ENCODE data around the gene HRAS. TPM values are rescaled to one million over a fixed set of nuclear protein-coding genes. Genes with fewer than 3 reads are reported as not detected.

The HRAS gene
- total and polyA plus RNA-seq, 2 of the 8 experiments (the other 6 are each of a cell fraction or from before 2014, with no cell fraction given), result 44.3 to 54.7 TPM

DNA sequence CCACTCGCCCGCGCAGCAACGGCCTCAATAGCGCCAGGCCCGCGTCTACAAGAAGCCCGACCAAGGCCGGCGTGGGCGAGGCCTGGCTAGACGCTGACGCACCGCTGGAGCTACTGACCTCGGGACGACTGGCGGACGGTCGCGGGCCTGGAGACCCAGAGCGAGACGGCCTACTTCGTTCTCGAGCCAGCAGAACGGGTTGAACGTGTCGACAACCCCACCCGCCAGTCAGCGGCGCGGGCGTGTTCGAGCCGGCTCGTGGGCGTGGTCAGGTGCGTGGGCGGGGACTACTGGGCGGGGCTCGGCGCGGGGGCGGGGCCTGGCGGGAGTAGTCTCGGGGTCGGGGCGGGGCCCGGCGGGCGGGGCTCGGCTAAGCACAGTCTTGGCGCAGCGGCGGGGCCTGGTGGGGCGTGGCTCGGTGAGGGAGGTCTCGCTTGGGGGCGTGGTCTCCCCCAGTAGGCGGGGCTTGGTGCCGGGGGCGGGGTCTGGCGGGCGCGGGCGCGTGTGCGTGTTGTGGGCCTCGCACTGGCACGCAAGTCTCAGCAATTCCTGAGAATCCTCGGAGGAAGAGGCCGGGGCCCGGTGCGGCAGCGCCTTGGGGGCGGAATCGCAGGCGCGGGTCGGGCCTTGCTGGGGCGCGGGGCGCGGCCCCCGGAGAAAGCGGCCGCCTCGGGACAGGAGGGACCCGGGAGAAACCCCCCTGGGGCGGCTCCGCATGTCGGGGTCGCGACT is 28.2 kb downstream of the HRAS start, which contains the start of gene RNH1:
RNH1 (minus strand) TSS at position 248 of the 732 bp plus-strand sequence. CDS start 5,080 bp downstream, outside the sequence.
- Histone ChIP-seq H3K18ac (ENCODE audit: extremely low read depth, low read length) (peak within 1 kb of the TSS; percentile 99), H3K9ac (replicated peaks in 1 of 4; ENCODE audit: extremely low read depth in 1 of 4, low read depth in 3 of 4, low read length in 3 of 4) (peak within 1 kb of the TSS; percentile 55 to 93 (median 82)), H3K56ac (replicated peaks; ENCODE audit: insufficient read length, low read depth, low read length) (peak within 1 kb of the TSS; percentile 96), H4K91ac (replicated peaks; ENCODE audit: insufficient read length, low read length) (peak within 1 kb of the TSS; percentile 95), H4K8ac (ENCODE audit: extremely low read depth, insufficient read depth, low read length) (peak within 1 kb of the TSS; percentile 97), H3K23ac (ENCODE audit: insufficient read length) (no peak within 1 kb of the TSS), H2AK5ac (ENCODE audit: low read depth, low read length) (no peak within 1 kb of the TSS), H2BK120ac (replicated peaks; ENCODE audit: low read depth, low read length) (peak within 1 kb of the TSS; percentile 64), H3K79me2 (ENCODE audit: control insufficient read depth in 1 of 2, insufficient read depth in 2 of 2, low read length in 2 of 2) (peaks cover 0 to 14% of the 10 kb centered on the region in 2 experiments; a peak in 1 of 4 replicates), H2BK20ac (ENCODE audit: low read length) (no peak within 1 kb of the TSS), H3K27me3 (replicated peaks in 1 of 4; ENCODE audit: control insufficient read depth in 3 of 4, extremely low read depth in 1 of 4, insufficient read depth in 3 of 4, low read length in 3 of 4) (no peaks in the 10 kb centered on the region), H2AFZ (ENCODE audit: low read length) (peak within 1 kb of the TSS; percentile 87; the same call in 1 of the 2 replicates), H4K5ac (ENCODE audit: insufficient read length, low read depth, low read length) (peak within 1 kb of the TSS; percentile 99), H3K14ac (ENCODE audit: insufficient read length) (no peak within 1 kb of the TSS), H2BK12ac (ENCODE audit: low read depth, low read length) (peak within 1 kb of the TSS; percentile 75; the same call in 1 of the 2 replicates), H4K20me1 (replicated peaks in 1 of 2; ENCODE audit: control insufficient read depth in 1 of 2, insufficient read depth in 2 of 2, low read length in 2 of 2) (peaks cover 0 to 6% of the 10 kb centered on the region in 2 experiments), H3K9me3 (ENCODE audit: insufficient read depth in 2 of 2, low read depth in 1 of 2, low read length in 1 of 2) (no peaks in the 10 kb centered on the region), H3K4me2 (ENCODE audit: insufficient read depth in 1 of 2, low read depth in 2 of 2, low read length in 2 of 2) (peak within 1 kb of the TSS; percentile 54 to 92), H3K4me3 (ENCODE audit: extremely low read depth in 1 of 4, insufficient read depth in 2 of 4, low read depth in 3 of 4, low read length in 4 of 4) (peak within 1 kb of the TSS; percentile 76 to 96 (median 87)), H3K36me3 (ENCODE audit: control insufficient read depth in 2 of 4, insufficient read depth in 4 of 4, low read length in 3 of 4) (no peaks in the 10 kb centered on the region; a peak in 1 of 8 replicates), H2BK5ac (ENCODE audit: low read depth, low read length) (peak within 1 kb of the TSS; percentile 98), H3K4me1 (replicated peaks in 1 of 4; ENCODE audit: control insufficient read depth in 3 of 4, insufficient read depth in 4 of 4, low read length in 3 of 4) (peaks cover 0 to 9% (median 2%) of the 10 kb centered on the region in 4 experiments; a peak in 3 of 7 replicates), H3K79me1 (ENCODE audit: low read depth, low read length) (peaks cover 2% of the 10 kb centered on the region; the same call in 1 of the 2 replicates), H2BK15ac (ENCODE audit: low read length) (no peak within 1 kb of the TSS), H3K23me2 (ENCODE audit: low read depth, low read length) (peaks cover 8% of the 10 kb centered on the region), H3K27ac (ENCODE audit: low read depth, low read length) (peak within 1 kb of the TSS; percentile 96), H3K4ac (replicated peaks; ENCODE audit: insufficient read length, low read depth, low read length) (no peak within 1 kb of the TSS)
- ChIA-PET POLR2A (ENCODE audit: partially characterized antibody) (interaction anchor here (0.5 to 7.1 kb wide), 18 partner anchors 9 to 352 kb away, joined by 3 to 41 read pairs (median 4); partner anchors contain the start of gene LRRC56), CTCF (ENCODE audit: partially characterized antibody) (interaction anchor here (0.6 to 1.4 kb wide), 2 partner anchors 48 to 1301 kb away, joined by 3 read pairs; no protein-coding TSS in a partner anchor)
- peak; percentile 73 to 99 for DNase-seq (ENCODE audit: low read depth in 1 of 2, low spot score in 2 of 2)
- no peak for FAIRE-seq
- 0% methylated on average over 41 of the region's 93 CpGs; no CpG with 5 or more reads in 1 of the 2 experiments for WGBS, 2 experiments (ENCODE audit: extremely low coverage in 1 of 2, insufficient coverage in 1 of 2, insufficient read length in 1 of 2, insufficient replicate concordance in 2 of 2, low coverage in 1 of 2, low lambda C conversion rate in 2 of 2, missing lambda C conversion rate in 1 of 2)
- TF ChIP-seq ASH2L (IDR thresholded peaks at IDR 0.05; ENCODE audit: low read length) (peak; percentile 53), SIRT6 (IDR thresholded peaks at IDR 0.05; ENCODE audit: low read length) (no peak), POLR2A (IDR thresholded peaks at IDR 0.05; ENCODE audit: control extremely low read depth in 1 of 2, low read depth in 2 of 2, low read length in 2 of 2) (peak in 1 of 2 experiments; percentile 70; a peak in 2 of 3 replicates), YY1 (IDR thresholded peaks at IDR 0.05; ENCODE audit: low read depth, low read length) (0 out of 2 replicates have a peak, but pooled peaks have one; percentile 1), POLR2AphosphoS5 (IDR thresholded peaks at IDR 0.05; ENCODE audit: low read depth, low read length) (peak; percentile 60; the same call in 1 of the 2 replicates), NANOG (IDR thresholded peaks at IDR 0.05; ENCODE audit: insufficient read depth, low read depth, low read length, poor library complexity, severe bottlenecking) (no peak), PHF8 (conservative IDR thresholded peaks at IDR 0.05; ENCODE audit: low read depth, low read length) (peak; percentile 87), EGR1 (IDR thresholded peaks at IDR 0.05; ENCODE audit: borderline replicate concordance, low read depth, low read length) (peak; percentile 56; the same call in 1 of the 2 replicates), SRF (IDR thresholded peaks at IDR 0.05; ENCODE audit: low read depth, low read length) (no peak), SIX5 (IDR thresholded peaks at IDR 0.05; ENCODE audit: low read depth, low read length) (no peak), ATF2 (IDR thresholded peaks at IDR 0.05; ENCODE audit: low read length) (no peak)

All from H1 (cell line).